GM15510 (cell line): Measurements from ENCODE around the gene NME3.

ENCODE experiments used
- POLR2A ChIP-seq: IDR thresholded peaks from 3 replicates; pipeline ENCODE4 v1.6.1; 2011; ENCODE audit warnings: borderline replicate concordance; ENCODE audit not compliant: insufficient read length; ENCODE audit errors: extremely low read depth

Gene NME3

GRCh38 chr16:1786242-1787055 lies 15.1 kb upstream of the NME3 start:
- TF ChIP-seq POLR2A = no peak

- TF ChIP-seq POLR2A = no peak
These were observed 14.5 kb upstream of the NME3 start for GRCh38 chr16:1785846-1786170.

DNA sequence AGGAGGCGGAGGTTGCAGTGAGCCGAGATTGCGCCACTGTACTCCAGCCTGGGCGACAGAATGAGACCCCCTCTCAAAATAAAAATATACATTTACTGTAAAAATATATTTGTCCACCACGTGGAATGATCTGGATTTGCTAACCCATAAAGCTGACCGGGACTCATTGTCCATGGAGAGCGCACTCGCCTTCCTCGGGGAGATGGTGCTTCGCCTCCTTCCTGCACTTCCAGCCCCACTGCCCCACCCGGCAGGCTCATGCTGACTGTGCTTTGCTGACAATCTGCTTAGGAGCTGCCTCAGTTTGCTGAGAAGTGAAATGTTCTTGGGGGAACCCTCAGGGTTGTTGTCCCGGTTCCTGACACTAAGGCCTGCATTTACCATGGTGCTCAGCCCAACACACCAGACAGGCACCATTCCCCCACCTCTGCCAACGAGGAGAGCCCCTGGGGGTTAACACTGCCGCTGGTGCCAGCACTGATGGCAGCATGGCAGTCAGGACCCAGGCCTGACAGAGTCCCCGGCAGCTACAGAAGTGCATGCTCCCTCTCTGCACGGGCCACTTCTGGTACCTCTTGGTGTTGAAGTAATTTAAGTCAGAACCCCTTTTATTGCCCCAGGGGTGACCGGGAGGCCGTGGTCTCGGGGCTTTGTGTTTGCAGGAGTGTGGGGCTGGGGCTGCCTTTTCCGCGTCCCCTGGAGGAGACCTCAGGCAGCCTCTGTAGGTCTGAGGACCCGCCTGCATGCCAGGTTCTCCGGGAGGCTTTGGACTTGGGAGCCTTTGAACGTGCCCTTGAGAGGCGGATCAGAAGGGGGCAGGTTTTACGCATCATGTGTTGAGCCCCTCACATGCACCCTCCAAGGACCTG lies 13.9 kb upstream of the NME3 start:
- no peak for TF ChIP-seq POLR2A

DNA sequence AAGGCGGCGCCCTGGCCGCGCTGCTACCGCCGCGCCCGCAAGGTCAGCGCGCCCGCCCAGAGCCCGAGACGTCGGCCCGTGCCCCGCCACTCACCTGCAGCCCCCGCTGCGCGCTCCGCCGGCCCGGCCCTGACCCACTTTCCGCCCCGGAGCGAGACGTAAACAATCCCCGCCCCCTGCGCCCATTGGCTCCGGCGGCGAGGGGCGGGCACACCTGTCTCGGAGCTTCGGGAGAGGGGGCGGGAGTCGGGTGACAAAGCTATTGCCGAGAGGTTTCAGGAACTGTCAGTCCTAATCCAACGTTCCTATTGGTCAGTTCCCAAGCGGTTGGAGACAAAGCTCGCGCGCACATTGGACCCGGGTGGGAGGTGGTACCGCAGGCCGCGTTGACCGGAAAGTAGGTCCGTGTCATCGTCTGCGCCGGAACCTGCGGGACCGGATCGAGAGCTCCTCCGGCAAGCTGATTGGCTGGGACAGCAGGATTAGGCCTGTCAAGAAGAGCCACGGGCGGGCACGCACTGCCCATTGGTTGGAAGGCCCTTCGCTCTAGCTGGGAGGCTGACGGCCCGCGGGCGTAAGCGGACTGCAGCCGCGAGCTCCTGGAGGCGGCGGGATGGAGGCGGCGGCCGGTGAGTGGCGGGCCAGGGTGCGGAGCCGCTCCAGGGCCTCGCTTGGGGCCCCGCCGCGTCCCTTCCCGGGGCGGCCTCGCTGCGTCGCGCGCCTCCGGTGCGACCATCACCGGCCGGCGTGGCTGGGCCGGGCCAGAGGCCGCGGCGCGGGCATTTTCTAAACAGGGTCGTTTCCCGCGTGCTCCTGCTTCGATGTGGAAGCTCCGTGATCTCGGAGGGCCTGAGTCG lies 11.3 kb upstream of the NME3 start, which contains the start of the genes NUBP2 and SPSB3:
TSS of gene NUBP2 (plus strand) at position 553 of the 857 bp plus-strand sequence. CDS start at position 614, 61 bp downstream.
TSS of gene SPSB3 (minus strand) at position 164 of the 857 bp plus-strand sequence. CDS start 1,088 bp downstream, outside the sequence.
- TF ChIP-seq POLR2A = peak; percentile 77

DNA sequence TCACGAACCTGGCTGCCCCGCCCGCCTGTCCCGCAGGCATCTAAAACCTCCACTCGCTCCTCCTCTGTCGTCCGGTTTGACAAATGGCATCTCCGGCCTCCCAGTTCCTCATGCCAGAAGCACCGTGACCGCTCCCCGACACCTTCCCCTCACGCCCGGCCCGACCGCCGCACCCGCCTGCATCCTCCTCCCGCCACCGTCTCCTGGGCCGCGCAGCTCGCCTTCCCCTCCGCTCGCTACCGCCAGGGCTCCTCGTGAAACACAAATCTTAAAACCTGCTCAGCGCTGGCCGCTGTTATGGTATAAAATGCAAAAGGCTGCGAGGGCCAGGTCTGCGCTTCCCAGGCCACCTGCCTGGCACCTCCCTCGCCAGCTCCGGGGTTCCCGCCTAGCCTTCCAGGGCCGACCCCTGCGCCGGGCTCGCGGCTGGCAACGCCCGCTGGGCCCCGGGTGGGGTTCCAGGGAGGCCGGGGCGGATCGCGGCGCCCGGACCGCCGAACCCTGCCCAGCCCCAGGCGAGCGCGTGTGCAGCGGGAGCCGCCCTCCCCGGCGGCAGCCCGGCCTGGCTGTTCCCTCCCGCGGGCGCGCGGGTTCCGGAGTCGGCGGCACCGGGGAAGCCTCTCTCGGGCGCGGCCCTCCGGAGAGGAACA lies 10.5 kb upstream of the NME3 start:
- TF ChIP-seq POLR2A = no peak

- TF ChIP-seq POLR2A = no peak
These were observed 9.9 kb upstream of the NME3 start for GRCh38 chr16:1781254-1781653.

DNA sequence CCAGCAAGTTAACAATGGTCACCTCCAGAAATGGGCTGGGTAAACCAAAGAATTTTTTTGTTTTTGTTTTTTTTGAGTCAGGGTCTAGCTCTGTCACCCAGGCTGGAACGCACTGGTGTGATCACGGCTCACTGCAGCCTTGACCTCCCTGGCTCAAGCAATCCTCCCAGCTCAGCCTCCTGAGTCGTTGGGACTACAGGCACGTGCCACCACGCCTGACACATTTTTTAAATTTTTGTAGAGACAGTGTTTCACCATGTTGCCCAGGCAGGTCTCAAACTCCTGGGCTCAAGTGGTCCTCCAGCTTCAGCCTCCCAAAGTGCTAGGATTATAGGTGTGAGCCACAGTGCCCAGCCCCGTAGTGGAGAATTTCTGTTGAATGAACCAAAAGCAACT lies 9.3 kb upstream of the NME3 start:
- TF ChIP-seq POLR2A = no peak

DNA sequence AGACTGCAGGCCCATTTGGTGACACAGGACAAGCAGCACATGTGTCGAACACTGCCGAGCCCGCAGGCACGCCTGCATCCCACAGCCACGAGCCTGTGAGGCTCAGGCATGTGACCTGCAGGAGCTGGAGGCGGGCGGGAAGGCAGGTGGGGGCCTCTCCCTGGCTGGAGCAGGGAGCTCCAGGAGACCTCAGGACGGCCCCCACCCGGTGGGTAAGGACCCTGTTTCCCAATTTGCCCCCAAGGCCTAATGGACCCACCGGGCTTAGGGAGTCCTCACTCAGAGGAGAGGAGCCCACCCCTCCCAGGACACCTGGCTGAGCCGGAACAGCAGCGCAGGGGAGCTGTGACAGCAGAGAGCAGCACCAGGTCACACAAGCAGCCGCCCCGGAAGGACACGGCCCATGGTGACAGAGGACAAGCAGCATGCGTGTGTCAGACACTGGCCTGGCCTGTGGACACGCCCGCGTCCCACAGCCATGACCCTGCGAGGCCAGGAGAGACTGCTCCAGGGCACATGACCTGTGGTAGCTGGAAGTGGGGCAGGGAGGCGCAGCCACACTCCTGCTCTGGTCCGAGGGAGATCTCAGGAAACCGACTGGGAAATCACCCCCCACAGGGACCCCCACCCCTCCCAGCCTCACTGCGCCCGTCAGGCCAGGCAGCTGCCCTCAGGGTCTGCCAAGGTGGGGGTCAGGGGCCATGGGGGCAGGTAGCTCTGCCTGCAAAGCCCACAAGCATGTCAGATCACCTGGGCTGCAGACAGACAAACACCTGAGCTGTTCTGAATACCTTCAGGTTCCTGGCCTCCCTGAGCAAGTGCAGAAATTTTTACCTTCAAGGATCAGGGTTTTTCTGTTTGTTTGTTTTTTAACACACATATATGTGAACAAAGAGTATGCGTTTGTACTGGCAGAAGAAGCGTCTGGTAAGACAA lies 8.7 kb upstream of the NME3 start:
- TF ChIP-seq POLR2A = no peak

DNA sequence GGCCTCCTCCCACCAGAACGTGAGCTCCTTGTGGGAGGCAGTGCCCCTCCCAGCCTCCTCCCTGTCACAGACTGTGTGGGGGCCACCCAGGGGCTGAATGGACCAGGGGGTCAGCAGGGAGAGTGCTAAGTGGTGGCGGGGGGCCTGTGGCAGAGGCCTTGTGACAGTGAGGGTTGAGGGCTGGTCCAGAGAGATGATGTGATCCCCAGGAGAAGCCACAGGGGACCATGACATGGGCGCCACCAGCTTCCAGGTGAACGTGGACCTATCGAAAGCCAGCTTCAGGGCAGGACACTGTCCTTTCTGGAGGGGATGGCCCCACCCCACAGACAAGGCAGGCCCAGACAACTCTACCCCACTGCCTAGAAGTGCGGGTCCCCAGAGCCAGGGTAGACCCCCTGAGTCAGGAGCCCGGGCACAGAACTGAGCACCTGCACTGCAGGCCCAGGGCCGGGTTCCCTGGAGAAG lies 7.9 kb upstream of the NME3 start:
- no peak for TF ChIP-seq POLR2A

DNA sequence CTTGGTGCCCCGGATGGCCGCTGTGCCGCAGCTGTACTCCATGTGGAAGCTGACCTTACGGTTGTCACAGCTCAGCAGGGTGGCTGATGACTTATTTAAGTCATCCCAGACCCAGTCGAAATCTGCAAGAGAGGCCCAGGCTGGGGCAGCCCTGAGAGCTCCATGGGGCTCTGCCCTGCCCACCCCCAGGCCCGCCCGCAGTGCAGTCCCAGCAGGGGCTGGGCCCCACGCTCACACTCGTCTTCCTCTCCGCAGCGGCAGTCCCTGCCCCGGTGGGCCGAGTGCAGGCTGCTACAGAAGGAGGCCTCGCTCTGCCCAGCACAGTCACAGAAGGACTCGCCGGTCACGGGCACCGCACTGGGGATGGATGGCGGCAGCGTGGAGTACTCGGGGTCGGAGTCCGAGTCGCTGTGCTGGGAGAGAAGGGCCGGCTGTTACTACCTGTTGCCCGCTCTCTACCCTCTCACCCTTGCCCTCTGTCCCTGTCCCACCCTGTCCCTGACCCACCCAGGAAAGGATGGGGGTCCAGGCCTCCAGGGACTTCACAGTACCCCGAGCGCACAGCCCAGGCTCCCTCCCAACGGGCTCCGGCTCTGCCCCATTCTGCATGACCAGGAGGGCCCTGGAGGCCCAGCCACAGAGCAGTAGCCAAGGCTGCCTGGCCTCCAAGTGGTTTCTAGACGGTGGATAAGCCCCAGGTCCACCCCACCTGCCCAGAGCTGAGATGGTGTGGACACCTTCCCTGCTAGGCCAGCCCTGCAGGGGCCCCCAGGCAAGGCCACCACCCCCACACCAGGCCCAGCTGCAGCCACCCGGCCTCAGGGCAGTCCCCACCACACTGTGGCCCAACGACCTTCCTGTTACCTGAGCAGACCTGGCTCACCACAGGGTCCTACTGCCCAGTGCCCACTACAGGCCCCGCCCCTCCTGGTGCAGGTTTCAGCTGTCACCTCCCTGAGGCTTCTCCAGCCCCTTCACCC lies 7.1 kb upstream of the NME3 start:
- peak; percentile 22 for TF ChIP-seq POLR2A

DNA sequence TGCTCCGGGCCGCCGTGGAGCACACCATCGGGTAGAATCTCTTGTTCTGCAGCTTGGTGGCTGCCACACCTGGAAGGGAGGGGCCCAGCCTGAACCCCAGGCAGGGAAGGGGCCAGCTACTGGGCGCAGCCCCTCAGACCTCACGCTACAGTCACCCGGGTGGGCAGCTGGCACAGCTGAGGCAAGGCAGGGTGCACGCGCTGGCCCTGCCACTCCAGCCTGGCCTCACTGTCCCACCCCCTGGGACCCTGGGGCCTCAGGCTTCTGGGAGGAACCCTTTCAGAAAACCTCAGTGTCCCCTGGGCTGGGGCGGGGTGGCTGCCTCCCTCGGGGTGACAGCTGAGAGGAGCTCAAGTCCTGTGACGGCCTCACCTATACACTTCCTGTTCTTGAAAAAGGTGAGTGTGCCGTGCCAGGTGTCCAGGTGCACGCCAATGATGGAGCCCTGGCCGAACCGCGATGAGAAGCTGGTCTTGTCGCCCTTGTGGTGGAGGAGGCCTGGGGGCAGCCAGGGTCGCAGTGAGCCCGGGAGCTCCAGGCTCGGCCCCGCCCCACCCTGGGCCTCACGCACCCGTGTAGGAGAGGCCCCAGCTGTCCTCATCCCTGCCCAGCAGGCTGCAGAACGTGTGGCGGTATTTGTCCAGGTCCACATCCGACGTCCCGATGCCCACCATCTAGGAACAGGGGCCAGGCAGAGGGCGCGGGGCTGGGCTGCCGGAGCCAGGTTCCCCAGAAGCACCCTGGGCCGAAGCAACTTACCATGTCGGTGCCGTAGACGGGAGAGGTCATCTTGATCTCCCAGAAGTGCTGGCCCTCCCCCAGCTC lies 6.2 kb upstream of the NME3 start:
- no peak for TF ChIP-seq POLR2A

- no peak for TF ChIP-seq POLR2A
These were observed 5.6 kb upstream of the NME3 start for GRCh38 chr16:1776991-1777374.

- TF ChIP-seq POLR2A = no peak
These were observed 5.3 kb upstream of the NME3 start for GRCh38 chr16:1776672-1776955.
